Neural progenitor cell (in vitro differentiated cells): Measurements from ENCODE around the gene PLA2G6.

Experiments
- EZH2 ChIP-seq: fragments of 200-600 bp; sonication (generic); IDR thresholded peaks from 2 replicates; pipeline ENCODE4 v1.6.1; 2017; ENCODE audit warnings: antibody characterized with exemption, mild to moderate bottlenecking, moderate library complexity
- TF ChIP-seq, protein P1 (sequence below): fragments of 200-600 bp; sonication (generic); IDR thresholded peaks from 2 replicates; pipeline ENCODE4 v1.5.1; 2017; ENCODE audit warnings: antibody characterized with exemption, mild to moderate bottlenecking

DNA sequence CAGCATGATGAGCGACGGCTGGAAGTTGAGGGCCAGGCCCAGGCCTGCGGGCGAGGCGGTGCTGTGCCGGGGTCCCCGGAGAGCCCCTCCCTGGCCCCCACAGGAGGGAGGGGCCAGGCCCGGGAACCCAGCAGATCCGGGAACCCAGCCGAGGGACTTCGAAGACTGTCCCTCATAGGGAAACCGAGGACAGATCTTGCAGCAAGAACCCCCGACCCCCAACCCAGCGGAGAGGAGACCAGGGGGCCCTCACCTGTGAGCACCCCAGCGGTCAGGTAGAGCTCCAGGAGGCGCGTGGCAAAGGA is 100.0 kb downstream of the PLA2G6 start:
- peak; percentile 31 for TF ChIP-seq EZH2
- TF ChIP-seq, protein P1, sequence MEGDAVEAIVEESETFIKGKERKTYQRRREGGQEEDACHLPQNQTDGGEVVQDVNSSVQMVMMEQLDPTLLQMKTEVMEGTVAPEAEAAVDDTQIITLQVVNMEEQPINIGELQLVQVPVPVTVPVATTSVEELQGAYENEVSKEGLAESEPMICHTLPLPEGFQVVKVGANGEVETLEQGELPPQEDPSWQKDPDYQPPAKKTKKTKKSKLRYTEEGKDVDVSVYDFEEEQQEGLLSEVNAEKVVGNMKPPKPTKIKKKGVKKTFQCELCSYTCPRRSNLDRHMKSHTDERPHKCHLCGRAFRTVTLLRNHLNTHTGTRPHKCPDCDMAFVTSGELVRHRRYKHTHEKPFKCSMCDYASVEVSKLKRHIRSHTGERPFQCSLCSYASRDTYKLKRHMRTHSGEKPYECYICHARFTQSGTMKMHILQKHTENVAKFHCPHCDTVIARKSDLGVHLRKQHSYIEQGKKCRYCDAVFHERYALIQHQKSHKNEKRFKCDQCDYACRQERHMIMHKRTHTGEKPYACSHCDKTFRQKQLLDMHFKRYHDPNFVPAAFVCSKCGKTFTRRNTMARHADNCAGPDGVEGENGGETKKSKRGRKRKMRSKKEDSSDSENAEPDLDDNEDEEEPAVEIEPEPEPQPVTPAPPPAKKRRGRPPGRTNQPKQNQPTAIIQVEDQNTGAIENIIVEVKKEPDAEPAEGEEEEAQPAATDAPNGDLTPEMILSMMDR, result no peak
